DOHH2 (cell line): ENCODE data around the gene SSPN.

Experiments
- CTCF ChIP-seq: fragments of 200-600 bp; sonication (generic); IDR thresholded peaks from one replicate; pipeline ENCODE4 v1.5.1; 2014; ENCODE audit warnings: antibody characterized with exemption, mild to moderate bottlenecking, low read depth, low read length; ENCODE audit not compliant: poor library complexity, severe bottlenecking
- EZH2phosphoT487 ChIP-seq: fragments of 200-600 bp; sonication (generic); IDR thresholded peaks from 2 replicates; pipeline ENCODE4 v1.6.1; 2017; ENCODE audit warnings: borderline replicate concordance, mild to moderate bottlenecking, antibody characterized with exemption, low read length, moderate library complexity, mixed read lengths

DNA sequence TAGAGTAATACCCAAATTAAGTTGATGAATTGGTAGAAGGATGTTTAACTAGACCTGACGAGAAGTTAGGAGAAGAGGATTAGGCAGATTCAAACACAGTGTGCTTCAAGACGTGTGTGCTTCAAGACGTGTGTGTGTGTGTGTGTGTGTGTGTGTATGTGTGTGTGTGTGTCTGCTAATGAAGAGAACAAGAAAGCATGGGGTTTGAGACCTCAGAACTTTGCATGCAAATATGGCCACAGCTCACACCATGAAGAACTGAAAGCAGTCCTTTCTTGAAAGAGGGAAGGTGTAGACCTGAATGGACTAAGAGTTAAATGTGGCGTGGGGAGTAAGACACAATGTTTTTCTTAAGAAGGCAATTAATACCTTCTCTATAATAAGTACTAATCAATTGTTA, 32.5 kb upstream of the SSPN start:
- TF ChIP-seq EZH2phosphoT487: no peak
- no peak for TF ChIP-seq CTCF
